ENCODE data around the gene DSN1. TPM values are rescaled to one million over a fixed set of nuclear protein-coding genes. Genes with fewer than 3 reads are reported as not detected.

DSN1 gene
- 12.8 TPM for total RNA-seq (ENCODE audit: unreplicated experiment)
- long read RNA-seq, transcript DSN1-203 (11 exons, 2,233 nt), result major isoform, 10 of 20 reads
- long read RNA-seq, partial matches to known transcripts, result 1 of 20 reads
- long read RNA-seq, other reads (novel, unspliced or antisense), result 7 of 20 reads

- Mint-ChIP-seq H3K4me1 (ENCODE audit: unreplicated experiment) (peaks cover 10% of the 10 kb centered on the region), H3K27ac (ENCODE audit: unreplicated experiment) (peak within 1 kb of the TSS; percentile 96)
- DNase-seq (ENCODE audit: low spot score), result peak; percentile 99
Observed at GRCh38 chr20:36773597-36774390, at the start of gene DSN1. TSS of gene DSN1 (minus strand) at chr20:36773763. CDS start at chr20:36771458, 2,305 bp downstream.

GRCh38 chr20:36823121-36823520 lies 49.6 kb upstream of the DSN1 start:
- Mint-ChIP-seq H3K27ac (ENCODE audit: unreplicated experiment) (no peak overlapping the region), H3K9me3 (ENCODE audit: unreplicated experiment) (no peaks in the 10 kb centered on the region), H3K36me3 (ENCODE audit: low read depth, unreplicated experiment) (peaks cover 23% of the 10 kb centered on the region), H3K4me1 (ENCODE audit: unreplicated experiment) (peaks cover 8% of the 10 kb centered on the region), H3K27me3 (ENCODE audit: unreplicated experiment) (no peaks in the 10 kb centered on the region), H3K4me3 (ENCODE audit: unreplicated experiment) (no peak overlapping the region)
- DNase-seq (ENCODE audit: low spot score), result no peak
- TF ChIP-seq CTCF (IDR thresholded peaks at IDR 0.05; ENCODE audit: unreplicated experiment), result no peak

More at GRCh38 chr20:36773597-36774390, at the start of gene DSN1:
- peaks cover 9% of the 10 kb centered on the region for H3K27me3 Mint-ChIP-seq (ENCODE audit: unreplicated experiment)
- H3K9me3 Mint-ChIP-seq (ENCODE audit: unreplicated experiment), result no peaks in the 10 kb centered on the region
- H3K4me3 Mint-ChIP-seq (ENCODE audit: unreplicated experiment), result peak within 1 kb of the TSS; percentile 96
- TF ChIP-seq CTCF (IDR thresholded peaks at IDR 0.05; ENCODE audit: unreplicated experiment), result peak; percentile 81
- no peaks in the 10 kb centered on the region for H3K36me3 Mint-ChIP-seq (ENCODE audit: low read depth, unreplicated experiment)

- no peak for DNase-seq (ENCODE audit: low spot score)
- H3K9me3 Mint-ChIP-seq (ENCODE audit: unreplicated experiment), result no peaks in the 10 kb centered on the region
- H3K27ac Mint-ChIP-seq (ENCODE audit: unreplicated experiment), result no peak overlapping the region
- H3K27me3 Mint-ChIP-seq (ENCODE audit: unreplicated experiment), result no peaks in the 10 kb centered on the region
- peaks cover 8% of the 10 kb centered on the region for H3K4me1 Mint-ChIP-seq (ENCODE audit: unreplicated experiment)
- H3K36me3 Mint-ChIP-seq (ENCODE audit: low read depth, unreplicated experiment), result peaks cover 25% of the 10 kb centered on the region
- TF ChIP-seq CTCF (IDR thresholded peaks at IDR 0.05; ENCODE audit: unreplicated experiment), result no peak
- H3K4me3 Mint-ChIP-seq (ENCODE audit: unreplicated experiment), result no peak overlapping the region
Observed at GRCh38 chr20:36821964-36822437, 48.4 kb upstream of the DSN1 start.

- peaks cover 31% of the 10 kb centered on the region for H3K36me3 Mint-ChIP-seq (ENCODE audit: low read depth, unreplicated experiment)
- no peak overlapping the region for H3K27ac Mint-ChIP-seq (ENCODE audit: unreplicated experiment)
- peaks cover 1% of the 10 kb centered on the region for H3K27me3 Mint-ChIP-seq (ENCODE audit: unreplicated experiment)
- H3K4me3 Mint-ChIP-seq (ENCODE audit: unreplicated experiment), result no peak overlapping the region
- no peak for DNase-seq (ENCODE audit: low spot score)
- no peaks in the 10 kb centered on the region for H3K9me3 Mint-ChIP-seq (ENCODE audit: unreplicated experiment)
- no peak for TF ChIP-seq CTCF (IDR thresholded peaks at IDR 0.05; ENCODE audit: unreplicated experiment)
- H3K4me1 Mint-ChIP-seq (ENCODE audit: unreplicated experiment), result peaks cover 8% of the 10 kb centered on the region
Observed at GRCh38 chr20:36820928-36821327, 47.4 kb upstream of the DSN1 start.

- H3K27me3 Mint-ChIP-seq (ENCODE audit: unreplicated experiment), result peaks cover 1% of the 10 kb centered on the region
- no peaks in the 10 kb centered on the region for H3K9me3 Mint-ChIP-seq (ENCODE audit: unreplicated experiment)
- no peak for DNase-seq (ENCODE audit: low spot score)
- H3K4me1 Mint-ChIP-seq (ENCODE audit: unreplicated experiment), result peaks cover 8% of the 10 kb centered on the region
- H3K36me3 Mint-ChIP-seq (ENCODE audit: low read depth, unreplicated experiment), result peaks cover 32% of the 10 kb centered on the region
- H3K27ac Mint-ChIP-seq (ENCODE audit: unreplicated experiment), result no peak overlapping the region
- no peak for TF ChIP-seq CTCF (IDR thresholded peaks at IDR 0.05; ENCODE audit: unreplicated experiment)
- H3K4me3 Mint-ChIP-seq (ENCODE audit: unreplicated experiment), result no peak overlapping the region
Observed at GRCh38 chr20:36820073-36820472, 46.5 kb upstream of the DSN1 start.
